Measurements from ENCODE around the gene LHPP.

DNA sequence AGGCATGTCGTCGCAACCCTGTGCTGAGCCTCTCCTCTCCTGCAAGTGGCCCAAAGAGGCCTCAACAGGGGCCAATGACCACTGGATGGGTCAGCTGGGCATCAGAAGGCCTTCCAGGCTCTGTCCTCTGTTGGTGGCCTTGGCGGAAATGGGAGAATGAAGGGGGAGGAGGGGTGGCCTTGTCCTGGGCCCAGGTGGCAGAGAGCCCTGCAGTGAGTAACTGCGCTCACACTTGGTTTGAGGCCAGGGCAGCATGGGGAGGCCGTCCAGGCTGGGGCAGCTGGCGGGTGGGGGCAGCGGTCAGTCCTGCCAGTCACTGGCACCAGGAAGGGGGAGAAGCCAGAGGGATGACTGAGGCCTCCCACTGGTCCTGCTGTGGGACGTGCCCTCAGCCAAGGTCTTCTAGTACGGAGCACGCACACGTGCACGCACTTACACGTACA, 59.8 kb downstream of the LHPP start:
- TF ChIP-seq TOX (CRISPR knock-in tag; IDR thresholded peaks at IDR 0.05; ENCODE audit: borderline replicate concordance) (no peak), ISL1 (CRISPR knock-in tag; IDR thresholded peaks at IDR 0.05) (no peak), ZFP3 (CRISPR knock-in tag; IDR thresholded peaks at IDR 0.05) (no peak), CSDC2 (CRISPR knock-in tag; IDR thresholded peaks at IDR 0.05) (no peak), ARNTL (CRISPR knock-in tag; IDR thresholded peaks at IDR 0.05; ENCODE audit: borderline replicate concordance, low read depth) (no peak), OSR1 (CRISPR knock-in tag; IDR thresholded peaks at IDR 0.05) (no peak), SNAI2 (CRISPR knock-in tag; IDR thresholded peaks at IDR 0.05) (no peak), ZFP30 (CRISPR knock-in tag; IDR thresholded peaks at IDR 0.05) (no peak), TCF4 (CRISPR knock-in tag; IDR thresholded peaks at IDR 0.05; ENCODE audit: borderline replicate concordance) (no peak)
- TF ChIP-seq, protein P1, sequence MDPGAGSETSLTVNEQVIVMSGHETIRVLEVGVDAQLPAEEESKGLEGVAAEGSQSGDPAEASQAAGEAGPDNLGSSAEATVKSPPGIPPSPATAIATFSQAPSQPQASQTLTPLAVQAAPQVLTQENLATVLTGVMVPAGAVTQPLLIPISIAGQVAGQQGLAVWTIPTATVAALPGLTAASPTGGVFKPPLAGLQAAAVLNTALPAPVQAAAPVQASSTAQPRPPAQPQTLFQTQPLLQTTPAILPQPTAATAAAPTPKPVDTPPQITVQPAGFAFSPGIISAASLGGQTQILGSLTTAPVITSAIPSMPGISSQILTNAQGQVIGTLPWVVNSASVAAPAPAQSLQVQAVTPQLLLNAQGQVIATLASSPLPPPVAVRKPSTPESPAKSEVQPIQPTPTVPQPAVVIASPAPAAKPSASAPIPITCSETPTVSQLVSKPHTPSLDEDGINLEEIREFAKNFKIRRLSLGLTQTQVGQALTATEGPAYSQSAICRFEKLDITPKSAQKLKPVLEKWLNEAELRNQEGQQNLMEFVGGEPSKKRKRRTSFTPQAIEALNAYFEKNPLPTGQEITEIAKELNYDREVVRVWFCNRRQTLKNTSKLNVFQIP (CRISPR knock-in tag; IDR thresholded peaks at IDR 0.05; ENCODE audit: borderline replicate concordance, low read depth) = no peak
- TF ChIP-seq, protein P2, sequence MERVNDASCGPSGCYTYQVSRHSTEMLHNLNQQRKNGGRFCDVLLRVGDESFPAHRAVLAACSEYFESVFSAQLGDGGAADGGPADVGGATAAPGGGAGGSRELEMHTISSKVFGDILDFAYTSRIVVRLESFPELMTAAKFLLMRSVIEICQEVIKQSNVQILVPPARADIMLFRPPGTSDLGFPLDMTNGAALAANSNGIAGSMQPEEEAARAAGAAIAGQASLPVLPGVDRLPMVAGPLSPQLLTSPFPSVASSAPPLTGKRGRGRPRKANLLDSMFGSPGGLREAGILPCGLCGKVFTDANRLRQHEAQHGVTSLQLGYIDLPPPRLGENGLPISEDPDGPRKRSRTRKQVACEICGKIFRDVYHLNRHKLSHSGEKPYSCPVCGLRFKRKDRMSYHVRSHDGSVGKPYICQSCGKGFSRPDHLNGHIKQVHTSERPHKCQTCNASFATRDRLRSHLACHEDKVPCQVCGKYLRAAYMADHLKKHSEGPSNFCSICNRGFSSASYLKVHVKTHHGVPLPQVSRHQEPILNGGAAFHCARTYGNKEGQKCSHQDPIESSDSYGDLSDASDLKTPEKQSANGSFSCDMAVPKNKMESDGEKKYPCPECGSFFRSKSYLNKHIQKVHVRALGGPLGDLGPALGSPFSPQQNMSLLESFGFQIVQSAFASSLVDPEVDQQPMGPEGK (CRISPR knock-in tag; IDR thresholded peaks at IDR 0.05; ENCODE audit: borderline replicate concordance) = no peak
- TF ChIP-seq, protein P3, sequence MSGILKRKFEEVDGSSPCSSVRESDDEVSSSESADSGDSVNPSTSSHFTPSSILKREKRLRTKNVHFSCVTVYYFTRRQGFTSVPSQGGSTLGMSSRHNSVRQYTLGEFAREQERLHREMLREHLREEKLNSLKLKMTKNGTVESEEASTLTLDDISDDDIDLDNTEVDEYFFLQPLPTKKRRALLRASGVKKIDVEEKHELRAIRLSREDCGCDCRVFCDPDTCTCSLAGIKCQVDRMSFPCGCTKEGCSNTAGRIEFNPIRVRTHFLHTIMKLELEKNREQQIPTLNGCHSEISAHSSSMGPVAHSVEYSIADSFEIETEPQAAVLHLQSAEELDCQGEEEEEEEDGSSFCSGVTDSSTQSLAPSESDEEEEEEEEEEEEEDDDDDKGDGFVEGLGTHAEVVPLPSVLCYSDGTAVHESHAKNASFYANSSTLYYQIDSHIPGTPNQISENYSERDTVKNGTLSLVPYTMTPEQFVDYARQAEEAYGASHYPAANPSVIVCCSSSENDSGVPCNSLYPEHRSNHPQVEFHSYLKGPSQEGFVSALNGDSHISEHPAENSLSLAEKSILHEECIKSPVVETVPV (CRISPR knock-in tag; IDR thresholded peaks at IDR 0.05) = no peak

All from SK-N-SH treated with all-trans-retinoic acid at 6 μM for 48 hours (cell line).